A673 (cell line): ENCODE measurements around the gene C11orf21. TPM values are rescaled to one million over a fixed set of nuclear protein-coding genes. Genes with fewer than 3 reads are reported as not detected.

Experiments used
- BruUV-seq: library from RNA; stranded (reverse); fragments of 400-500 nt; replicated peaks from 2 replicates; lab custom pipeline; 2021; lab: Mats Ljungman, UMichigan
- CTCF ChIA-PET: fragments of 300-600 bp; sonication (Branson Sonifier 250); formaldehyde crosslinking; loops from one replicate; lab custom pipeline; 2022; ENCODE audit warnings: antibody characterized with exemption; lab: Charles Lee
- POLR2A ChIA-PET: fragments of 300-600 bp; sonication (Branson Sonifier 250); formaldehyde crosslinking; loops from one replicate; lab custom pipeline; 2022; ENCODE audit warnings: antibody characterized with exemption; ENCODE audit not compliant: low non-redundant PET; lab: Charles Lee
- DNase-seq: peaks from one replicate; pipeline ENCODE4 v3.0.0-alpha.2; 2015; ENCODE audit warnings: low spot score
- H3K27ac ChIP-seq: fragments of 200-600 bp; sonication (generic); 2 replicates; pipeline ENCODE4 v1.5.1; 2016; ENCODE audit warnings: mixed run types, low read depth, mild to moderate bottlenecking, mixed read lengths, antibody characterized with exemption, low read length; ENCODE audit not compliant: poor library complexity, severe bottlenecking
- H3K27me3 ChIP-seq: fragments of 200-600 bp; sonication (generic); replicated peaks from 2 replicates; pipeline ENCODE4 v1.6.1; 2017; ENCODE audit warnings: mixed run types, low read depth, mild to moderate bottlenecking, mixed read lengths, antibody characterized with exemption, low read length; ENCODE audit not compliant: insufficient read depth, poor library complexity
- H3K36me3 ChIP-seq: fragments of 200-600 bp; sonication (generic); 2 replicates; pipeline ENCODE4 v1.6.1; 2016; ENCODE audit warnings: mixed run types, mild to moderate bottlenecking, mixed read lengths, antibody characterized with exemption, low read length; ENCODE audit not compliant: insufficient read depth, poor library complexity, severe bottlenecking
- H3K4me1 ChIP-seq: fragments of 200-600 bp; sonication (generic); 2 replicates; pipeline ENCODE4 v1.6.1; 2017; ENCODE audit warnings: mixed run types, mild to moderate bottlenecking, mixed read lengths, antibody characterized with exemption, low read length; ENCODE audit not compliant: insufficient read depth, poor library complexity, severe bottlenecking
- H3K4me3 ChIP-seq: fragments of 200-600 bp; sonication (generic); 2 replicates; pipeline ENCODE4 v1.5.1; 2016; ENCODE audit warnings: low read depth, mixed run types, mild to moderate bottlenecking, mixed read lengths, low read length; ENCODE audit not compliant: poor library complexity, severe bottlenecking
- H3K9me3 ChIP-seq: fragments of 200-600 bp; sonication (generic); 2 replicates; pipeline ENCODE4 v1.6.1; 2016; ENCODE audit warnings: mixed run types, low read depth, mild to moderate bottlenecking, mixed read lengths, antibody characterized with exemption, low read length; ENCODE audit not compliant: poor library complexity, severe bottlenecking
- EZH2 ChIP-seq: fragments of 200-600 bp; sonication (generic); IDR thresholded peaks from 2 replicates; pipeline ENCODE4 v1.6.1; 2017; ENCODE audit warnings: borderline replicate concordance, low read depth, mild to moderate bottlenecking, mixed read lengths, antibody characterized with exemption, low read length; ENCODE audit not compliant: poor library complexity, severe bottlenecking
- intact Hi-C: fragments of 100-400 bp; cut with micrococcal nuclease; formaldehyde crosslinking; loops from one replicate; pipeline ENCODE4 v1.10.0; 2022; ENCODE audit not compliant: unreplicated experiment
- total RNA-seq: library from RNA; stranded (reverse); gene quantifications from 2 replicates; pipeline ENCODE4 v1.2.3, GENCODE V29; 2021
- TF ChIP-seq, protein P1 (sequence below): fragments of 300-800, 200-600 bp; sonication (generic); conservative IDR thresholded peaks from 2 replicates; pipeline ENCODE4 v1.5.1; 2017; ENCODE audit warnings: low read depth, mild to moderate bottlenecking, antibody characterized with exemption, low read length, moderate library complexity, mixed read lengths

The C11orf21 gene
- total RNA-seq, 1 experiment from 2014 or later: not detected

DNA sequence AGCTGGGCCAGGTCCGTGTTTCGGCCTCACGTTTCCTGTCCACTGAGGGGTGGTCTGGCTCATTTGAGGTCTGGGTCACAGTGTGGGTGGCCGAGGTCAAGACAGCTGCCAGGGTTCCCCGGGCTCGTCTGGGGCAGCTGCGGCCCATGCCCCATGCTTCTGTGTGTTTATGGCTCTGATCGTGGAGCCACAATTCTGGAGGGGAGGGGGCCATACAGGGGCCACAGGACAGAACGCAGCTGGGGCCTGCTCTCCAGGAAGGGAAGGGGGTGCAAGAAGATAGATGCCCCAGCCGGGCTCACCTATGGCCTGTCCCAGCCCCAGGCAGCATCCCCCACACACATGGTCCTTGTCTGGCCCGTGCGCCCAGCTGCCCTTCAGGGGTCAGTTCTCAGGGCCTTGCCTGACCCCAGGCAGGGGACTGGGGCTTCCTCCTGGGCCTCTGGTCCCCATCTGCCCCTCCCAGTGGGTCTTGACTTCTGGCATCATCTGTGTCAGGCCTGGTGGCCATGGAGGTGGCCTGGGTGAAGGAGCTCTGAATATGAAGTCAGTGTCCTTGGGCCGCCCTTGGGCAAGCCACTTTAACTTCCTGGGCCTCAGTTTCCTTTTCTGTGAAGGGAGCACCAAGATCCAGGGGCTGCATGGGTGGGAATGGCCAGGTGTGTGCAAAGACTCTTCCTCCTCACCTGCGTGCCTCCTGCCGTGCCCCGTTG, 8.5 kb upstream of the C11orf21 start:
- intact Hi-C loops: no loop called here
- H3K4me1 ChIP-seq: peaks cover 14% of the 10 kb centered on the region
- no peaks in the 10 kb centered on the region for H3K27me3 ChIP-seq
- CTCF ChIA-PET: no interaction called here
- no peaks in the 10 kb centered on the region for H3K9me3 ChIP-seq
- POLR2A ChIA-PET: no interaction called here
- TF ChIP-seq, protein P1, sequence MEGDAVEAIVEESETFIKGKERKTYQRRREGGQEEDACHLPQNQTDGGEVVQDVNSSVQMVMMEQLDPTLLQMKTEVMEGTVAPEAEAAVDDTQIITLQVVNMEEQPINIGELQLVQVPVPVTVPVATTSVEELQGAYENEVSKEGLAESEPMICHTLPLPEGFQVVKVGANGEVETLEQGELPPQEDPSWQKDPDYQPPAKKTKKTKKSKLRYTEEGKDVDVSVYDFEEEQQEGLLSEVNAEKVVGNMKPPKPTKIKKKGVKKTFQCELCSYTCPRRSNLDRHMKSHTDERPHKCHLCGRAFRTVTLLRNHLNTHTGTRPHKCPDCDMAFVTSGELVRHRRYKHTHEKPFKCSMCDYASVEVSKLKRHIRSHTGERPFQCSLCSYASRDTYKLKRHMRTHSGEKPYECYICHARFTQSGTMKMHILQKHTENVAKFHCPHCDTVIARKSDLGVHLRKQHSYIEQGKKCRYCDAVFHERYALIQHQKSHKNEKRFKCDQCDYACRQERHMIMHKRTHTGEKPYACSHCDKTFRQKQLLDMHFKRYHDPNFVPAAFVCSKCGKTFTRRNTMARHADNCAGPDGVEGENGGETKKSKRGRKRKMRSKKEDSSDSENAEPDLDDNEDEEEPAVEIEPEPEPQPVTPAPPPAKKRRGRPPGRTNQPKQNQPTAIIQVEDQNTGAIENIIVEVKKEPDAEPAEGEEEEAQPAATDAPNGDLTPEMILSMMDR: no peak
- TF ChIP-seq EZH2: no peak
- BruUV-seq: no TSS peak
- H3K36me3 ChIP-seq: no peaks in the 10 kb centered on the region
- no peak overlapping the region for H3K27ac ChIP-seq
- no peak for DNase-seq
- H3K4me3 ChIP-seq: no peak overlapping the region

DNA sequence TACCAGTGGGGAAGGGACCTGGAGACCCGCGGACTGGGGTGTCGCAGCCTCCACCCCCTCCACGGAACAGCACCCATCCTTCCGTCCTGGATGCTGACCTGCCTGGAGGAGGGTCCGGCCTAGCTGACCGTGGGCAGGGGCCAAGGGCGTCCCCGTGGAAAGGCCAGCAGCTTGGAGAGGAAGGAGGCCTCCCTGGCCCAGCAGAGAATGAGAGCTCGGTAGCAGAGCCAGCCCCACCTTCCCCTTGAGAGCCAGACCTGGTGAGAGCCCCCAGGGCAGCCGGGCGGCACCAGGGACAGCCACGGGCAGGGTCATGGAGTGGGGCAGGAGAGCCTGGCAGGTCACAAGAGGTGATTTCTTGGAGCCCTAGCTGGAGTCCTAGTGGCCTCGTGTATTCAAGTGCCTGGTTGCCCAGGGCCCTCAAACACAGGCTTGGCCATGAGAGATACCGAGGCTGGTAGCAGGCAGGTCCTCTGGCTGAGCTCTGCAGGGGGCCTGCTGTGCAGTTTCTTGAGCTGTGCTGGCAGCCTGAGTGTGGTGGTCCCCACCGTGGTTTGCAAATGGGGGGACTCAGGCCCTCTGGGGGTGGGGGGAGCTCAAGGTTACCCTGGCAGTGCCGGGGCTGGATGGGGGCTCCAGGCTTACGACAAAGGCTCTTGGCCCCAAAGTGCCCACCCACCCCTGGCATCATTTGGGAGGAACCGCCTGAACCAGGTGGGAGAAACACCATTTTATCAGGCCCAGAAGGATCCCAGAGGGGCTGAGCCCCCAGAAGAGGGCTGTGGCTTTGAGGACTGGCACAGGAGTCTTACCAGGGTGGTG, 7.7 kb upstream of the C11orf21 start:
- no TSS peak for BruUV-seq
- H3K4me3 ChIP-seq: no peak overlapping the region
- H3K9me3 ChIP-seq: no peaks in the 10 kb centered on the region
- TF ChIP-seq EZH2: no peak
- TF ChIP-seq, protein P1: no peak
- H3K4me1 ChIP-seq: peaks cover 10% of the 10 kb centered on the region
- intact Hi-C loops: no loop called here
- H3K36me3 ChIP-seq: no peaks in the 10 kb centered on the region
- no peak for DNase-seq
- CTCF ChIA-PET: no interaction called here
- no peak overlapping the region for H3K27ac ChIP-seq
- no peaks in the 10 kb centered on the region for H3K27me3 ChIP-seq
- POLR2A ChIA-PET: no interaction called here

DNA sequence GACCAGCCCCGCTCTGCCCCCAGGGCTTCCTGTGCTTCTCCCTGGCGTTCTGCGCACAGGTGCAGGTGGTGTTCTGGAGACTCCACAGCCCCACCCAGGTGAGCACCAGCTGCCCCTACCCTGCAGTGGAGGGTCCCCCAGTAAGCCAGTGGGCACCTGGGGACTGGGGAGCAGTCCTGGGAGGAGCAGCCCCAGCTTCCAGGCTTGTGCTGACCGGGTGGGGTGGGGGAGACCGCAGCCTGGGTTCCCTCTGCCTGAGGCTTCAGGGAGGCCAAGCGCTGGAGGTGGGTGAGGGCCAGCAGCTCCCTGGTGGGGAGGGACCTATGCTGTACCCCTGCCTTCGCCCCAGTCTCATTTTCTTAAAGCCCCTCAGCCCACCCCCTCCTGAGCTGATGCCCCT, 7.0 kb upstream of the C11orf21 start:
- ChIA-PET CTCF (no interaction called here), POLR2A (no interaction called here)
- DNase-seq: no peak
- H3K4me1 ChIP-seq: peaks cover 6% of the 10 kb centered on the region
- intact Hi-C loops: no loop called here
- H3K36me3 ChIP-seq: no peaks in the 10 kb centered on the region
- H3K4me3 ChIP-seq: no peak overlapping the region
- no peaks in the 10 kb centered on the region for H3K9me3 ChIP-seq
- no TSS peak for BruUV-seq
- H3K27ac ChIP-seq: no peak overlapping the region
- TF ChIP-seq EZH2: no peak
- TF ChIP-seq, protein P1: no peak
- no peaks in the 10 kb centered on the region for H3K27me3 ChIP-seq
